HL-60 (cell line): ENCODE measurements around the gene ITGA6.

Experiments
- GABPA ChIP-seq: IDR thresholded peaks from 2 replicates; pipeline ENCODE4 v1.6.1; 2012; ENCODE audit warnings: low read depth
- REST ChIP-seq: IDR thresholded peaks from 2 replicates; pipeline ENCODE4 v1.6.1; 2012; ENCODE audit warnings: low read depth; ENCODE audit not compliant: insufficient replicate concordance
- TF ChIP-seq, protein P1 (sequence below): IDR thresholded peaks from one replicate; pipeline ENCODE4 v1.5.1; 2011; ENCODE audit warnings: low read length, control low read depth, inconsistent platforms; ENCODE audit not compliant: insufficient read depth

DNA sequence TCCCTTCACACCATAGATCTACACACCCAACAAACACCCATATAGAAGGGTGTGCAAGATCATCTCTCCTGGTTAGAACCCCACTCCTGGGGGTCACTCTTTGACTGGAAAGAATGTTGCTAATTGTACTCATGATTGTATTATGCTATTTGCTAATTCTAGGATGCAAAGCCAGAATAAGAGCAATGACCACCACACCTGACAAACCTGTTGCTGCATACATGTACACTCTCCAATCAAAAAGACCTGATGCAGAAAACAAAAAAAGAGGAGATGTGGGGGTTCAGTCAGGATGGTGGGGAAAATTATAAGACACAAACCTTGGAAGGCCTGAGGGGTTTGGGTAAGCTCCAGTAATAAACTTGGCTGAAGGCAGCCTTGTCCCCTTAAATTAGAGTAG, 91.6 kb downstream of the ITGA6 start:
- TF ChIP-seq, protein P1, sequence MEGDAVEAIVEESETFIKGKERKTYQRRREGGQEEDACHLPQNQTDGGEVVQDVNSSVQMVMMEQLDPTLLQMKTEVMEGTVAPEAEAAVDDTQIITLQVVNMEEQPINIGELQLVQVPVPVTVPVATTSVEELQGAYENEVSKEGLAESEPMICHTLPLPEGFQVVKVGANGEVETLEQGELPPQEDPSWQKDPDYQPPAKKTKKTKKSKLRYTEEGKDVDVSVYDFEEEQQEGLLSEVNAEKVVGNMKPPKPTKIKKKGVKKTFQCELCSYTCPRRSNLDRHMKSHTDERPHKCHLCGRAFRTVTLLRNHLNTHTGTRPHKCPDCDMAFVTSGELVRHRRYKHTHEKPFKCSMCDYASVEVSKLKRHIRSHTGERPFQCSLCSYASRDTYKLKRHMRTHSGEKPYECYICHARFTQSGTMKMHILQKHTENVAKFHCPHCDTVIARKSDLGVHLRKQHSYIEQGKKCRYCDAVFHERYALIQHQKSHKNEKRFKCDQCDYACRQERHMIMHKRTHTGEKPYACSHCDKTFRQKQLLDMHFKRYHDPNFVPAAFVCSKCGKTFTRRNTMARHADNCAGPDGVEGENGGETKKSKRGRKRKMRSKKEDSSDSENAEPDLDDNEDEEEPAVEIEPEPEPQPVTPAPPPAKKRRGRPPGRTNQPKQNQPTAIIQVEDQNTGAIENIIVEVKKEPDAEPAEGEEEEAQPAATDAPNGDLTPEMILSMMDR, result no peak
- TF ChIP-seq GABPA, result no peak
- no peak for TF ChIP-seq REST
